ENCODE results near the gene FAM53B.
A peak's percentile ranks its signal among the peaks of the same experiment; 100 is the strongest.
"Not testable (repeated sequence)": the region's sequence is repeated elsewhere in the genome, so short reads cannot be mapped to it uniquely, and the experiment has no call there.

The FAM53B gene

GRCh38 chr10:124744102-124745050 is at the start of gene FAM53B:
TSS of gene FAM53B (minus strand) at chr10:124744378. CDS start at chr10:124706713, 37,665 bp downstream.
- peak within 1 kb of the TSS; percentile 58 for H3K4me3 ChIP-seq (ENCODE audit: low read depth, low read length)
- peak; percentile 81 for DNase-seq
- H3K9me3 ChIP-seq (ENCODE audit: severe bottlenecking) = no peaks in the 10 kb centered on the region
- TF ChIP-seq CTCF (IDR thresholded peaks at IDR 0.05; ENCODE audit: low read depth, low read length) = no peak
- H3K27me3 ChIP-seq (ENCODE audit: insufficient read depth, low read depth, severe bottlenecking) = no peaks in the 10 kb centered on the region
- peak within 1 kb of the TSS; percentile 64 for H3K27ac ChIP-seq
- H3K36me3 ChIP-seq = peaks cover 6% of the 10 kb centered on the region

- TF ChIP-seq CTCF (IDR thresholded peaks at IDR 0.05; ENCODE audit: low read depth, low read length) = no peak
- no peak overlapping the region for H3K4me3 ChIP-seq (ENCODE audit: low read depth, low read length)
- H3K27ac ChIP-seq = no peak overlapping the region
- H3K9me3 ChIP-seq (ENCODE audit: severe bottlenecking) = no peaks in the 10 kb centered on the region
- no peaks in the 10 kb centered on the region for H3K27me3 ChIP-seq (ENCODE audit: insufficient read depth, low read depth, severe bottlenecking)
- peaks cover 13% of the 10 kb centered on the region for H3K36me3 ChIP-seq
- DNase-seq = no peak
Measured at GRCh38 chr10:124792998-124793352, 48.8 kb upstream of the FAM53B start.

GRCh38 chr10:124791547-124792348 is 47.6 kb upstream of the FAM53B start, which contains the start of gene EEF1AKMT2:
TSS of gene EEF1AKMT2 (minus strand) at chr10:124791887. CDS start at chr10:124791833, 54 bp downstream.
- TF ChIP-seq CTCF (IDR thresholded peaks at IDR 0.05; ENCODE audit: low read depth, low read length) = 0 out of 2 replicates have a peak, but pooled peaks have one; percentile 7
- DNase-seq = peak; percentile 94
- no peaks in the 10 kb centered on the region for H3K9me3 ChIP-seq (ENCODE audit: severe bottlenecking)
- no peaks in the 10 kb centered on the region for H3K27me3 ChIP-seq (ENCODE audit: insufficient read depth, low read depth, severe bottlenecking)
- peaks cover 25% of the 10 kb centered on the region for H3K36me3 ChIP-seq
- H3K27ac ChIP-seq = peak within 1 kb of the TSS; percentile 98
- peak within 1 kb of the TSS; percentile 65 for H3K4me3 ChIP-seq (ENCODE audit: low read depth, low read length)

GRCh38 chr10:124782900-124783299 is 38.7 kb upstream of the FAM53B start:
- not testable (repeated sequence) for DNase-seq; H3K27ac ChIP-seq; H3K27me3 ChIP-seq (ENCODE audit: insufficient read depth, low read depth, severe bottlenecking); H3K9me3 ChIP-seq (ENCODE audit: severe bottlenecking); H3K4me3 ChIP-seq (ENCODE audit: low read depth, low read length)
- H3K36me3 ChIP-seq = peaks cover 47% of the 10 kb centered on the region

GRCh38 chr10:124768791-124769190 is 24.6 kb upstream of the FAM53B start:
- Histone ChIP-seq H3K27me3 (ENCODE audit: insufficient read depth, low read depth, severe bottlenecking) (no peaks in the 10 kb centered on the region), H3K4me3 (ENCODE audit: low read depth, low read length) (no peak overlapping the region), H3K9me3 (ENCODE audit: severe bottlenecking) (no peaks in the 10 kb centered on the region), H3K27ac (no peak overlapping the region), H3K36me3 (peaks cover 67% of the 10 kb centered on the region)
- no peak for TF ChIP-seq CTCF (IDR thresholded peaks at IDR 0.05; ENCODE audit: low read depth, low read length)
- DNase-seq = no peak

- Histone ChIP-seq H3K4me3 (ENCODE audit: low read depth, low read length) (no peak overlapping the region), H3K9me3 (ENCODE audit: severe bottlenecking) (no peaks in the 10 kb centered on the region), H3K36me3 (peaks cover 61% of the 10 kb centered on the region), H3K27me3 (ENCODE audit: insufficient read depth, low read depth, severe bottlenecking) (no peaks in the 10 kb centered on the region), H3K27ac (no peak overlapping the region)
- TF ChIP-seq CTCF (IDR thresholded peaks at IDR 0.05; ENCODE audit: low read depth, low read length) = no peak
- DNase-seq = no peak
Measured at GRCh38 chr10:124765256-124765655, 21.1 kb upstream of the FAM53B start.

All from WERI-Rb-1 (cell line).